Measurements from ENCODE around the gene ST14. TPM values are rescaled to one million over a fixed set of nuclear protein-coding genes. Genes with fewer than 3 reads are reported as not detected.

Gene ST14
- total and polyA plus RNA-seq, 2 donors (not counting 1 experiment from before 2014, with no cell fraction given): 36.2 to 52.2 TPM

GRCh38 chr11:130164221-130164570 lies 4.6 kb downstream of the ST14 start:
- TF ChIP-seq EZH2 (IDR thresholded peaks at IDR 0.05; ENCODE audit: borderline replicate concordance, insufficient read depth, low read depth, low read length, poor library complexity, severe bottlenecking) (no peak), CTCF (IDR thresholded peaks at IDR 0.05) (no peak)
- WGBS (ENCODE audit: insufficient coverage): no CpG with 5 or more reads among the region's 2 CpGs
- no peaks in the 10 kb centered on the region for H3K9me3 Mint-ChIP-seq (ENCODE audit: insufficient read depth)
- ChIA-PET CTCF (no interaction called here), POLR2A (interaction anchor here (0.7 to 0.9 kb wide), 4 partner anchors 16 to 1279 kb away, joined by 3 read pairs; no protein-coding TSS in a partner anchor)
- intact Hi-C loops (cut with micrococcal nuclease): loop anchor here (10.0 kb wide), 1 partner anchor 151 kb away; the partner anchor contains the start of gene ZBTB44
- peak overlapping the region; percentile 44 for H3K4me3 Mint-ChIP-seq
- H3K9ac ChIP-seq (ENCODE audit: low read length): no peak overlapping the region
- H3K4me3 ChIP-seq (ENCODE audit: control extremely low read depth in 1 of 5, extremely low read depth in 1 of 5, insufficient read depth in 1 of 5, low read depth in 2 of 5, low read length in 4 of 5): no peak overlapping the region
- H3K9me3 ChIP-seq (ENCODE audit: control extremely low read depth in 1 of 3, control insufficient read depth in 2 of 3, insufficient read depth in 1 of 3, low read length in 2 of 3): no peaks in the 10 kb centered on the region
- peak overlapping the region; percentile 34 for H3K4me2 ChIP-seq (replicated peaks; ENCODE audit: low read depth, low read length, poor library complexity, severe bottlenecking)
- no peak overlapping the region for H3K27ac ChIP-seq (ENCODE audit: low read length in 2 of 2)
- H3K4me1 Mint-ChIP-seq: peaks cover 78% of the 10 kb centered on the region
- no peaks in the 10 kb centered on the region for H3K27me3 Mint-ChIP-seq
- peaks cover 48 to 78% of the 10 kb centered on the region in 2 donors for H3K4me1 ChIP-seq (ENCODE audit: control insufficient read depth in 2 of 2, insufficient read depth in 2 of 2, low read length in 2 of 2)
- no peaks in the 10 kb centered on the region for H4K20me1 ChIP-seq (ENCODE audit: control insufficient read depth, insufficient read depth, low read length, poor library complexity, severe bottlenecking)
- H2AFZ ChIP-seq (ENCODE audit: insufficient read depth, low read depth, low read length, poor library complexity, severe bottlenecking): no peak overlapping the region
- DNase-seq (no peak), ATAC-seq (ENCODE audit: low read depth) (no peak)
- H3K27me3 ChIP-seq (replicated peaks in 1 of 4; ENCODE audit: control extremely low read depth in 1 of 4, control insufficient read depth in 3 of 4, insufficient read depth in 4 of 4, low read length in 3 of 4): no peaks in the 10 kb centered on the region
- H3K79me2 ChIP-seq (ENCODE audit: control insufficient read depth, insufficient read depth, low read length): no peaks in the 10 kb centered on the region
- H3K27ac Mint-ChIP-seq: peak overlapping the region; percentile 32
- H3K36me3 ChIP-seq (replicated peaks in 1 of 2; ENCODE audit: control extremely low read depth in 1 of 2, control insufficient read depth in 1 of 2, extremely low read depth in 1 of 2, insufficient read depth in 2 of 2, low read length in 1 of 2): peaks cover 0 to 2% of the 10 kb centered on the region in 2 experiments

GRCh38 chr11:130165601-130166456 lies 6.2 kb downstream of the ST14 start:
- no peak for TF ChIP-seq CTCF (IDR thresholded peaks at IDR 0.05)
- no peak for TF ChIP-seq EZH2 (IDR thresholded peaks at IDR 0.05; ENCODE audit: borderline replicate concordance, insufficient read depth, low read depth, low read length, poor library complexity, severe bottlenecking)
- ATAC-seq (ENCODE audit: low read depth) (peak; percentile 62), DNase-seq (peak; percentile 73)
- 38% methylated on average over 1 of the region's 9 CpGs for WGBS (ENCODE audit: insufficient coverage)
- H3K4me1 ChIP-seq (ENCODE audit: control insufficient read depth in 2 of 2, insufficient read depth in 2 of 2, low read length in 2 of 2): peaks cover 47 to 79% of the 10 kb centered on the region in 2 donors
- Mint-ChIP-seq H3K9me3 (ENCODE audit: insufficient read depth) (no peaks in the 10 kb centered on the region), H3K4me1 (peaks cover 86% of the 10 kb centered on the region), H3K27ac (peak overlapping the region; percentile 95), H3K27me3 (no peaks in the 10 kb centered on the region), H3K4me3 (peak overlapping the region; percentile 82)
- peaks cover 0 to 7% (median 0%) of the 10 kb centered on the region in 3 donors for H3K9me3 ChIP-seq (ENCODE audit: control extremely low read depth in 1 of 3, control insufficient read depth in 2 of 3, insufficient read depth in 1 of 3, low read length in 2 of 3)
- peaks cover 0 to 2% of the 10 kb centered on the region in 2 experiments for H3K36me3 ChIP-seq (replicated peaks in 1 of 2; ENCODE audit: control extremely low read depth in 1 of 2, control insufficient read depth in 1 of 2, extremely low read depth in 1 of 2, insufficient read depth in 2 of 2, low read length in 1 of 2)
- no peaks in the 10 kb centered on the region for H4K20me1 ChIP-seq (ENCODE audit: control insufficient read depth, insufficient read depth, low read length, poor library complexity, severe bottlenecking)
- CTCF ChIA-PET: interaction anchor here (1.3 to 2.8 kb wide), 5 partner anchors 13 to 47 kb away, joined by 4 to 13 read pairs (median 6); no protein-coding TSS in a partner anchor
- peaks cover 7% of the 10 kb centered on the region for H3K79me2 ChIP-seq (ENCODE audit: control insufficient read depth, insufficient read depth, low read length)
- H3K27me3 ChIP-seq (replicated peaks in 1 of 4; ENCODE audit: control extremely low read depth in 1 of 4, control insufficient read depth in 3 of 4, insufficient read depth in 4 of 4, low read length in 3 of 4): no peaks in the 10 kb centered on the region
- no peak overlapping the region for H2AFZ ChIP-seq (ENCODE audit: insufficient read depth, low read depth, low read length, poor library complexity, severe bottlenecking)
- H3K27ac ChIP-seq (ENCODE audit: low read length in 2 of 2): peak overlapping the region; percentile 54 to 77
- H3K4me2 ChIP-seq (replicated peaks; ENCODE audit: low read depth, low read length, poor library complexity, severe bottlenecking): peak overlapping the region; percentile 24
- H3K4me3 ChIP-seq (ENCODE audit: control extremely low read depth in 1 of 5, extremely low read depth in 1 of 5, insufficient read depth in 1 of 5, low read depth in 2 of 5, low read length in 4 of 5): no peak overlapping the region
- no peak overlapping the region for H3K9ac ChIP-seq (ENCODE audit: low read length)
- POLR2A ChIA-PET: interaction anchor here (0.7 to 1.8 kb wide), 5 partner anchors 12 to 163 kb away, joined by 3 to 12 read pairs (median 5); partner anchors contain the start of gene PRDM10
- intact Hi-C loops (cut with micrococcal nuclease): loop anchor here (2.0 to 10.0 kb wide), 3 partner anchors 15 to 163 kb away; partner anchors contain the start of genes PRDM10 and ZBTB44
